ENCODE results near the gene NGLY1. TPM values are rescaled to one million over a fixed set of nuclear protein-coding genes. Genes with fewer than 3 reads are reported as not detected.

Gene NGLY1
- total RNA-seq, 2 donors from 2014 or later = 39.5 to 40.4 TPM

- no peak for TF ChIP-seq CTCF (conservative IDR thresholded peaks at IDR 0.05)
- H3K9me3 ChIP-seq (ENCODE audit: control insufficient read depth, low read length) = no peaks in the 10 kb centered on the region
- H3K27me3 ChIP-seq (ENCODE audit: control insufficient read depth, insufficient read depth, low read length, poor library complexity, severe bottlenecking) = no peaks in the 10 kb centered on the region
- Mint-ChIP-seq H3K9me3 (no peaks in the 10 kb centered on the region), H3K27ac (no peak overlapping the region), H3K4me1 (no peaks in the 10 kb centered on the region), H3K36me3 (ENCODE audit: low read depth) (peaks cover 18% of the 10 kb centered on the region), H3K27me3 (ENCODE audit: insufficient read depth) (no peaks in the 10 kb centered on the region), H3K4me3 (no peak overlapping the region)
- H3K9ac ChIP-seq (ENCODE audit: extremely low read depth, low read length, poor library complexity, severe bottlenecking) = no peak overlapping the region
- DNase-seq = no peak
- WGBS, 2 experiments (ENCODE audit: insufficient coverage in 1 of 2, insufficient read length in 1 of 2) = 89 to 100% methylated on average over 1 of the region's 1 CpG
- H3K36me3 ChIP-seq (ENCODE audit: control insufficient read depth, insufficient read depth, low read length) = peaks cover 10% of the 10 kb centered on the region
- no peaks in the 10 kb centered on the region for H3K4me1 ChIP-seq (ENCODE audit: control insufficient read depth, insufficient read depth, low read length)
- H3K4me3 ChIP-seq (ENCODE audit: low read length) = no peak overlapping the region
- no peak overlapping the region for H3K27ac ChIP-seq (ENCODE audit: low read depth, low read length)
These were observed 63.9 kb downstream of the NGLY1 start for GRCh38 chr3:25719321-25719720.

- no peaks in the 10 kb centered on the region for H3K4me1 ChIP-seq (ENCODE audit: control insufficient read depth, insufficient read depth, low read length)
- TF ChIP-seq CTCF (conservative IDR thresholded peaks at IDR 0.05) = no peak
- H3K4me3 Mint-ChIP-seq = no peak overlapping the region
- no peak overlapping the region for H3K4me3 ChIP-seq (ENCODE audit: low read length)
- DNase-seq = no peak
- H3K27ac Mint-ChIP-seq = no peak overlapping the region
- no peaks in the 10 kb centered on the region for H3K27me3 ChIP-seq (ENCODE audit: control insufficient read depth, insufficient read depth, low read length, poor library complexity, severe bottlenecking)
- no peak overlapping the region for H3K9ac ChIP-seq (ENCODE audit: extremely low read depth, low read length, poor library complexity, severe bottlenecking)
- peaks cover 17% of the 10 kb centered on the region for H3K36me3 Mint-ChIP-seq (ENCODE audit: low read depth)
- no peaks in the 10 kb centered on the region for H3K9me3 Mint-ChIP-seq
- H3K27me3 Mint-ChIP-seq (ENCODE audit: insufficient read depth) = no peaks in the 10 kb centered on the region
- no peaks in the 10 kb centered on the region for H3K4me1 Mint-ChIP-seq
- WGBS, 2 experiments (ENCODE audit: insufficient coverage in 1 of 2, insufficient read length in 1 of 2) = 92 to 97% methylated on average over 6 to 11 of the region's 11 CpGs
- H3K36me3 ChIP-seq (ENCODE audit: control insufficient read depth, insufficient read depth, low read length) = peaks cover 4% of the 10 kb centered on the region
- H3K9me3 ChIP-seq (ENCODE audit: control insufficient read depth, low read length) = no peaks in the 10 kb centered on the region
- no peak overlapping the region for H3K27ac ChIP-seq (ENCODE audit: low read depth, low read length)
These were observed 69.8 kb downstream of the NGLY1 start for GRCh38 chr3:25713341-25713985.

GRCh38 chr3:25711090-25711489, 72.2 kb downstream of the NGLY1 start:
- 67% methylated on average over 1 of the region's 2 CpGs; no CpG with 5 or more reads in 1 of the 2 experiments for WGBS, 2 experiments (ENCODE audit: insufficient coverage in 1 of 2, insufficient read length in 1 of 2)
- Histone ChIP-seq H3K9me3 (ENCODE audit: control insufficient read depth, low read length) (no peaks in the 10 kb centered on the region), H3K4me1 (ENCODE audit: control insufficient read depth, insufficient read depth, low read length) (no peaks in the 10 kb centered on the region), H3K9ac (ENCODE audit: extremely low read depth, low read length, poor library complexity, severe bottlenecking) (no peak overlapping the region), H3K27ac (ENCODE audit: low read depth, low read length) (no peak overlapping the region), H3K4me3 (ENCODE audit: low read length) (no peak overlapping the region), H3K36me3 (ENCODE audit: control insufficient read depth, insufficient read depth, low read length) (no peaks in the 10 kb centered on the region), H3K27me3 (ENCODE audit: control insufficient read depth, insufficient read depth, low read length, poor library complexity, severe bottlenecking) (no peaks in the 10 kb centered on the region)
- no peak for DNase-seq
- no peak for TF ChIP-seq CTCF (conservative IDR thresholded peaks at IDR 0.05)
- no peak overlapping the region for H3K4me3 Mint-ChIP-seq
- H3K27me3 Mint-ChIP-seq (ENCODE audit: insufficient read depth) = no peaks in the 10 kb centered on the region
- no peaks in the 10 kb centered on the region for H3K9me3 Mint-ChIP-seq
- no peak overlapping the region for H3K27ac Mint-ChIP-seq
- no peaks in the 10 kb centered on the region for H3K36me3 Mint-ChIP-seq (ENCODE audit: low read depth)
- no peaks in the 10 kb centered on the region for H3K4me1 Mint-ChIP-seq
